Heart right ventricle (tissue), 16 donors: ENCODE data around the gene NF1. TPM values are rescaled to one million over a fixed set of nuclear protein-coding genes. Genes with fewer than 3 reads are reported as not detected.
A peak's percentile ranks its signal among the peaks of the same experiment; 100 is the strongest.

ENCODE experiments used
- ATAC-seq, 8 donors: fragments of 200-7000 bp; cut with Tn5 transposase; one replicate each; pipeline ENCODE4 v1.9.1; 2020; ENCODE audit warnings: mild to moderate bottlenecking in 8 of 8, moderate library complexity in 8 of 8, moderate number of reproducible peaks in 1 of 8
- DNase-seq, 2 donors: peaks; one replicate each; pipeline ENCODE4 v3.0.0-alpha.2; 2020
- H3K27ac ChIP-seq, 10 donors: fragments of 200-600 bp; sonication (generic) in 2 of 10; one replicate each; pipeline versions ENCODE4 v1.5.0 to v1.8.0; 2020 to 2022; ENCODE audit warnings: mild to moderate bottlenecking in 3 of 10
- H3K27me3 ChIP-seq, 7 donors: fragments of 200-600 bp; one replicate each; pipeline ENCODE4 v1.8.0; 2021 to 2022; ENCODE audit warnings: mild to moderate bottlenecking in 2 of 7
- H3K36me3 ChIP-seq, 9 donors: fragments of 200-600 bp; sonication (generic) in 1 of 9; one replicate each; pipeline versions ENCODE4 v1.5.0 to v1.8.0; 2020 to 2022; ENCODE audit warnings: mild to moderate bottlenecking in 2 of 9
- H3K4me1 ChIP-seq, 9 donors: fragments of 200-600 bp; sonication (generic) in 1 of 9; one replicate each; pipeline versions ENCODE4 v1.5.0 to v1.8.0; 2020 to 2022; ENCODE audit warnings: mild to moderate bottlenecking in 4 of 9
- H3K4me3 ChIP-seq, 10 donors: fragments of 200-600 bp; sonication (generic) in 2 of 10; one replicate each; pipeline versions ENCODE4 v1.5.0 to v1.8.0; 2020 to 2022; ENCODE audit warnings: mild to moderate bottlenecking in 7 of 10, moderate library complexity in 2 of 10
- H3K9me3 ChIP-seq, 11 donors: fragments of 200-600 bp in 10 of 11; sonication (generic) in 2 of 11; one replicate each; pipeline versions ENCODE4 v1.5.0 to v1.8.0; 2013 to 2022; ENCODE audit warnings: mild to moderate bottlenecking in 2 of 11, control low read depth in 1 of 11, moderate library complexity in 1 of 11
- CTCF ChIP-seq, 9 donors: fragments of 200-600 bp; sonication (generic) in 2 of 9; IDR thresholded peaks; one replicate each; pipeline versions ENCODE4 v1.5.0 to v1.8.0; 2021 to 2022; ENCODE audit warnings: antibody characterized with exemption in 9 of 9, mild to moderate bottlenecking in 5 of 9, moderate library complexity in 1 of 9
- WGBS, 2 donors: extraction: QIAGEN DNeasy Blood & Tissue Kit; methylation state at CpG; one replicate each; pipeline ENCODE4 v1.1.7; 2013; ENCODE audit warnings: inconsistent platforms in 1 of 2; 5-methylcytosine and 5-hydroxymethylcytosine counted together
- intact Hi-C, 10 donors: fragments of 100-400 bp; cut with DNase I; formaldehyde crosslinking; loops; one replicate each; pipeline versions ENCODE4 v1.11.1 to v1.14.2; 2022
- polyA plus RNA-seq, 2 donors: library from polyadenylated mRNA; stranded (reverse); fragments of 200-250 nt; gene quantifications; one replicate each; pipeline ENCODE4 v1.2.3, GENCODE V29; 2013
- total RNA-seq, 10 donors: library from RNA; stranded (reverse); fragmentation: NEBNext Ultra II Directional in 3 of 10; extraction: Animal tissue kit (Norgen Biotek cat#: 25700) in 3 of 10; gene quantifications; one replicate each; pipeline versions ENCODE4 v1.2.1 to v1.2.4, GENCODE V29; 2021 to 2023
- donor health status: Arrhythmogenic right ventricular cardiomyopathy.
- donor health status: ischemic (EF 13 %, LVEDD 7.1; RV severe dilation, severe dysfunction).
- donor health status: healthy with polysubstance abuse.
- donor health status: DM: no; HTN: yes; CAD: no.
- donor health status: DM: no; HTN: no; CAD: no.
- donor health status: ischemic (EF 25% LVEDD 6.9; RV normal size, moderate dysfunction).
- donor health status: ischemic (EF 25% LVEDD 5.7; RV mildly dilated, moderate dysfunction).
- donor health status: healthy.
- donor health status: DM: yes; HTN: yes; CAD: no.
- donor health status: Ischemic cardiomyopathy.
- donor health status: ischemic (EF 35%, LVEDD 5.7; RV mildly dilated, moderate dysfunction).
- donor health status: nonischemic (EF 11% LVEDD 7.7; RV severe dilation, severe dysfunction).
- donor health status: DM: yes; HTN: yes; CAD: no.
- donor health status: PGD.
- donor health status: ischemic (EF 29% LVEDD 5.4; RV normal size, mild dysfunction).
- donor health status: nonischemic (EF 23%, LVEDD 6.1; RV moderate dilation, normal function).

NF1 gene
- total and polyA plus RNA-seq, 12 donors: 4.2 to 71.0 (median 54.6) TPM

- ATAC-seq (no peak), DNase-seq (no peak)
- intact Hi-C loops: no loop called here
- H3K4me3 ChIP-seq: no peak overlapping the region
- WGBS, 2 donors: 99 to 100% methylated on average over 2 of the region's 2 CpGs
- peak overlapping the region in 5 of 10 donors; percentile 3 to 65 (median 47) for H3K27ac ChIP-seq
- H3K27me3 ChIP-seq: no peaks in the 10 kb centered on the region
- no peaks in the 10 kb centered on the region for H3K9me3 ChIP-seq
- H3K36me3 ChIP-seq: peaks cover 0 to 83% (median 10%) of the 10 kb centered on the region in 9 donors
- TF ChIP-seq CTCF (IDR thresholded peaks at IDR 0.05): no peak
- peaks cover 8 to 44% (median 34%) of the 10 kb centered on the region in 9 donors for H3K4me1 ChIP-seq
Observed at GRCh38 chr17:31269036-31269577, 174.3 kb downstream of the NF1 start.

- TF ChIP-seq CTCF (IDR thresholded peaks at IDR 0.05): no peak
- Histone ChIP-seq H3K4me1 (peaks cover 9 to 48% (median 36%) of the 10 kb centered on the region in 9 donors), H3K27ac (peak overlapping the region in 5 of 10 donors; percentile 32 to 65 (median 47)), H3K4me3 (no peak overlapping the region), H3K27me3 (no peaks in the 10 kb centered on the region), H3K36me3 (peaks cover 0 to 79% (median 10%) of the 10 kb centered on the region in 9 donors), H3K9me3 (no peaks in the 10 kb centered on the region)
- ATAC-seq: peak; percentile 68 to 91 (median 72)
- peak in 1 of 2 donors; percentile 9 for DNase-seq
- intact Hi-C loops: no loop called here
- WGBS, 2 donors: 24 to 36% methylated on average over 1 of the region's 1 CpG
Observed at GRCh38 chr17:31269578-31269983, 174.8 kb downstream of the NF1 start.

GRCh38 chr17:31272236-31272635 is 177.5 kb downstream of the NF1 start:
- no peaks in the 10 kb centered on the region for H3K9me3 ChIP-seq
- H3K36me3 ChIP-seq: peaks cover 0 to 73% (median 2%) of the 10 kb centered on the region in 9 donors
- 98 to 100% methylated on average over 1 of the region's 1 CpG for WGBS, 2 donors
- peaks cover 13 to 59% (median 45%) of the 10 kb centered on the region in 9 donors for H3K4me1 ChIP-seq
- no peak for ATAC-seq
- peak overlapping the region in 1 of 10 donors; percentile 69 for H3K27ac ChIP-seq
- intact Hi-C loops: no loop called here
- no peak for TF ChIP-seq CTCF (IDR thresholded peaks at IDR 0.05)
- no peak for DNase-seq
- H3K4me3 ChIP-seq: no peak overlapping the region
- H3K27me3 ChIP-seq: no peaks in the 10 kb centered on the region

GRCh38 chr17:31272803-31273202 is 178.0 kb downstream of the NF1 start:
- DNase-seq (no peak), ATAC-seq (no peak)
- H3K36me3 ChIP-seq: peaks cover 0 to 73% (median 7%) of the 10 kb centered on the region in 9 donors
- peaks cover 13 to 59% (median 45%) of the 10 kb centered on the region in 9 donors for H3K4me1 ChIP-seq
- intact Hi-C loops: no loop called here
- H3K4me3 ChIP-seq: no peak overlapping the region
- H3K27me3 ChIP-seq: no peaks in the 10 kb centered on the region
- H3K27ac ChIP-seq: peak overlapping the region in 1 of 10 donors; percentile 69
- no peaks in the 10 kb centered on the region for H3K9me3 ChIP-seq
- no peak for TF ChIP-seq CTCF (IDR thresholded peaks at IDR 0.05)
